ENCODE data around the gene CHCHD4. TPM values are rescaled to one million over a fixed set of nuclear protein-coding genes. Genes with fewer than 3 reads are reported as not detected.

The CHCHD4 gene
- total RNA-seq, 1 experiment from 2014 or later, result 33.5 TPM

DNA sequence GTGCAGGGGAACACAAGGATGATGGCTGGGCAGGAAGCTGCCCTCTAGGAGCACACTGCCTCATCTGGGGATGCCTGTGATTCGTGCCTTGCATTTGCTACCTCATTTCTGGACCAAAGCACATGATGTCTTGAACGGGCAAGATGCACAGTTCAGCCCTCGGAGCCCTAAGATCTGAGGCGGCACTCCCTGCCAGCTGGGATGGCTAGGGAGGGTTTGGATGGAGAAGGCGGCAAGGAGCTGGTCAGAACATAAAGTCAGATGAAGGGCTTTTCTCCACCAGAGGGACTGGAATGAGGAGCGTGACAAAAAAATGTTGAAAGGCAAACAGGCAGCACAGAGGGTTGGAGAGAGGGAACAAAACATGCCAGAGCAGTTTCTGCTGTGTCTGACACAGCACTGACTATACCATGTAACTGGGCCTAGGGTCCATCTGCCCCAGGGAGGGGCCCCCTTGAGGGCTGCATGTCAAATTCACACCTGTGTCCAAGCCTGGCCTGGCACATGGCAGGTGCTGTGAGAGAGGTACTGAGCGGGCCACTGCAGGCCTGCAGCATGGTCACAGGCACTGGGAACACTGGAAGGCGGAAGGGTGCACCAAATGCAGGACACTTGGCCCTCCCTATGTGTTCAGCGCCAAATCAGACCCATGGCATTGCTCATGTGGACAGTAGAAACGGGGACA is 21.9 kb upstream of the CHCHD4 start:
- Histone ChIP-seq H3K4me1 (ENCODE audit: insufficient read depth, low read length, poor library complexity, severe bottlenecking) (peaks cover 27% of the 10 kb centered on the region), H3K36me3 (ENCODE audit: insufficient read depth, low read length, poor library complexity, severe bottlenecking) (peaks cover 25% of the 10 kb centered on the region), H3K9me3 (ENCODE audit: low read depth, low read length, poor library complexity, severe bottlenecking) (no peaks in the 10 kb centered on the region), H3K4me3 (ENCODE audit: low read depth, low read length, poor library complexity, severe bottlenecking) (no peak overlapping the region), H3K27me3 (replicated peaks; ENCODE audit: insufficient read depth, low read depth, low read length, poor library complexity) (no peaks in the 10 kb centered on the region), H3K27ac (ENCODE audit: low read depth, low read length, poor library complexity, severe bottlenecking) (no peak overlapping the region)
- intact Hi-C loops (cut with micrococcal nuclease; ENCODE audit: unreplicated experiment), result no loop called here
- ChIA-PET CTCF (interaction anchor here (1.9 kb wide), 1 partner anchor 22 kb away, joined by 4 read pairs; the partner anchor contains the start of genes CHCHD4 and TMEM43), POLR2A (ENCODE audit: low non-redundant PET) (no interaction called here)
- no TSS peak for BruUV-seq (replicated peaks)
- TF ChIP-seq EZH2 (IDR thresholded peaks at IDR 0.05; ENCODE audit: borderline replicate concordance, low read depth, low read length, poor library complexity, severe bottlenecking), result no peak
- TF ChIP-seq, protein P1, sequence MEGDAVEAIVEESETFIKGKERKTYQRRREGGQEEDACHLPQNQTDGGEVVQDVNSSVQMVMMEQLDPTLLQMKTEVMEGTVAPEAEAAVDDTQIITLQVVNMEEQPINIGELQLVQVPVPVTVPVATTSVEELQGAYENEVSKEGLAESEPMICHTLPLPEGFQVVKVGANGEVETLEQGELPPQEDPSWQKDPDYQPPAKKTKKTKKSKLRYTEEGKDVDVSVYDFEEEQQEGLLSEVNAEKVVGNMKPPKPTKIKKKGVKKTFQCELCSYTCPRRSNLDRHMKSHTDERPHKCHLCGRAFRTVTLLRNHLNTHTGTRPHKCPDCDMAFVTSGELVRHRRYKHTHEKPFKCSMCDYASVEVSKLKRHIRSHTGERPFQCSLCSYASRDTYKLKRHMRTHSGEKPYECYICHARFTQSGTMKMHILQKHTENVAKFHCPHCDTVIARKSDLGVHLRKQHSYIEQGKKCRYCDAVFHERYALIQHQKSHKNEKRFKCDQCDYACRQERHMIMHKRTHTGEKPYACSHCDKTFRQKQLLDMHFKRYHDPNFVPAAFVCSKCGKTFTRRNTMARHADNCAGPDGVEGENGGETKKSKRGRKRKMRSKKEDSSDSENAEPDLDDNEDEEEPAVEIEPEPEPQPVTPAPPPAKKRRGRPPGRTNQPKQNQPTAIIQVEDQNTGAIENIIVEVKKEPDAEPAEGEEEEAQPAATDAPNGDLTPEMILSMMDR (conservative IDR thresholded peaks at IDR 0.05; ENCODE audit: low read depth, low read length), result no peak
- no peak for DNase-seq (ENCODE audit: low spot score)

DNA sequence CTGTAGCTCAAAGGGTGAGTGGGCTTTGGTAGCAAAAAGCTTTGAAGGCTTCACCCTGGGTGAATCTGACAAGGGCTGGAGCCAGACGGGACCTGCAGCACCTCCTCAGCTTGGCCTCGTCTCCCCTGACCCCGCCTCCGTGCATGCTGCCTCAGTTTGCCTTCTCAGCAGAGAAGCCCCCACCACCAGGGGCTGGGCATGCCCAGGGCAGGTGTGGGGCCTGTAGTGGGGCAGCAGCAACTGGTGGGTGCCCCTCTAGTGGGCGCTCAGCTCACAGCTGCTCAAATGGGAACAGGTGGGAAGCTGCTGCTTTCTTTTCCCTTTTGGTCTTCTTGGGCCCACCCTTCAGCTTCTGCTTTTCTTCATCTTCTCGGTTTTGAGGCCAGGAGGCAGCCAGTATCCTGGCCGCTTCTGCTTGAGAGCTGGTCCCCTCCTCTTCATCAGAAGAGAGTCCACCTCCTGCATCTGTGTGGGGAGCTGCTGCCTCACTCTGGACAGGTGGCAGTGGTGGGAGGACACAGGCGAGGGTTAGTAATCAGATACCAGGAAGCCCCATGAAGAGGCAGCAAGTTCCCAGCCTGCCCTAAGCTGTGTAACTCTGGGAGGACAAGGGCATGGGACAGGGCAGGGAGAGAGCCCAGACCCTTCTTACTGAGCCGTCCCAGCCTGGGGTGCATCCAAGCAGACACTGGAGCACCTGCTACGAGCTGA is 21.2 kb upstream of the CHCHD4 start:
- CTCF ChIA-PET, result interaction anchor here (1.9 to 2.7 kb wide), 2 partner anchors 21 to 249 kb away, joined by 4 to 9 read pairs; partner anchors contain the start of genes CHCHD4 and TMEM43
- no peak for DNase-seq (ENCODE audit: low spot score)
- H3K4me1 ChIP-seq (ENCODE audit: insufficient read depth, low read length, poor library complexity, severe bottlenecking), result peaks cover 27% of the 10 kb centered on the region
- H3K27me3 ChIP-seq (replicated peaks; ENCODE audit: insufficient read depth, low read depth, low read length, poor library complexity), result no peaks in the 10 kb centered on the region
- H3K36me3 ChIP-seq (ENCODE audit: insufficient read depth, low read length, poor library complexity, severe bottlenecking), result peaks cover 25% of the 10 kb centered on the region
- intact Hi-C loops (cut with micrococcal nuclease; ENCODE audit: unreplicated experiment), result no loop called here
- TF ChIP-seq, protein P1 (conservative IDR thresholded peaks at IDR 0.05; ENCODE audit: low read depth, low read length), result no peak
- TF ChIP-seq EZH2 (IDR thresholded peaks at IDR 0.05; ENCODE audit: borderline replicate concordance, low read depth, low read length, poor library complexity, severe bottlenecking), result no peak
- H3K4me3 ChIP-seq (ENCODE audit: low read depth, low read length, poor library complexity, severe bottlenecking), result no peak overlapping the region
- POLR2A ChIA-PET (ENCODE audit: low non-redundant PET), result no interaction called here
- no peaks in the 10 kb centered on the region for H3K9me3 ChIP-seq (ENCODE audit: low read depth, low read length, poor library complexity, severe bottlenecking)
- no TSS peak for BruUV-seq (replicated peaks)
- H3K27ac ChIP-seq (ENCODE audit: low read depth, low read length, poor library complexity, severe bottlenecking), result no peak overlapping the region

DNA sequence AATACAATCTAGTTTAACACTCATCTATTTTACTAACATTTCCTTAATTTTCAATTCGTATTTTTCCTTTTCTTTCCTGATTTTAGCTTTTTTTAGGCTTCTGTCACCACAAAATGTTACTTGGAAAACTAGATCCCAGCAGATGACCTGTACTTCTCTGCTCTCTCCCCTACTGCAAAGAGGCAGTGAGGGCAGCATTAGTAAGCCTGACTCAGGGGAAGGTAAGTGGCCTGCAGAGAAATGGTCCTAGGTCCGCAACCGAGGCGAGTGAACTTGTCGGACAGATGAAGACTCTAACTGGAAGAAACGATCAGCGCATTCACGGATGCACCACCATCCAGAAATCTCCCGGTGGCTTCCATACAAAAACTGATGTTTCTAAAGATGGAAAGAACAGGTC is 20.6 kb upstream of the CHCHD4 start:
- peaks cover 25% of the 10 kb centered on the region for H3K36me3 ChIP-seq (ENCODE audit: insufficient read depth, low read length, poor library complexity, severe bottlenecking)
- intact Hi-C loops (cut with micrococcal nuclease; ENCODE audit: unreplicated experiment), result no loop called here
- H3K4me1 ChIP-seq (ENCODE audit: insufficient read depth, low read length, poor library complexity, severe bottlenecking), result peaks cover 27% of the 10 kb centered on the region

More for the DNA sequence above, 20.6 kb upstream of the CHCHD4 start:
- TSS peak; percentile 53 for BruUV-seq (replicated peaks)
- ChIA-PET CTCF (interaction anchor here (1.9 to 2.7 kb wide), 2 partner anchors 20 to 249 kb away, joined by 4 to 9 read pairs; partner anchors contain the start of genes CHCHD4 and TMEM43), POLR2A (ENCODE audit: low non-redundant PET) (no interaction called here)
- DNase-seq (ENCODE audit: low spot score), result no peak
- no peaks in the 10 kb centered on the region for H3K9me3 ChIP-seq (ENCODE audit: low read depth, low read length, poor library complexity, severe bottlenecking)
- TF ChIP-seq EZH2 (IDR thresholded peaks at IDR 0.05; ENCODE audit: borderline replicate concordance, low read depth, low read length, poor library complexity, severe bottlenecking), result no peak
- TF ChIP-seq, protein P1 (conservative IDR thresholded peaks at IDR 0.05; ENCODE audit: low read depth, low read length), result no peak
- no peak overlapping the region for H3K4me3 ChIP-seq (ENCODE audit: low read depth, low read length, poor library complexity, severe bottlenecking)
- H3K27me3 ChIP-seq (replicated peaks; ENCODE audit: insufficient read depth, low read depth, low read length, poor library complexity), result no peaks in the 10 kb centered on the region
- peak overlapping the region; percentile 72 for H3K27ac ChIP-seq (ENCODE audit: low read depth, low read length, poor library complexity, severe bottlenecking)
